ENCODE results near the gene SAT1.
A peak's percentile ranks its signal among the peaks of the same experiment; 100 is the strongest.

SAT1 gene

DNA sequence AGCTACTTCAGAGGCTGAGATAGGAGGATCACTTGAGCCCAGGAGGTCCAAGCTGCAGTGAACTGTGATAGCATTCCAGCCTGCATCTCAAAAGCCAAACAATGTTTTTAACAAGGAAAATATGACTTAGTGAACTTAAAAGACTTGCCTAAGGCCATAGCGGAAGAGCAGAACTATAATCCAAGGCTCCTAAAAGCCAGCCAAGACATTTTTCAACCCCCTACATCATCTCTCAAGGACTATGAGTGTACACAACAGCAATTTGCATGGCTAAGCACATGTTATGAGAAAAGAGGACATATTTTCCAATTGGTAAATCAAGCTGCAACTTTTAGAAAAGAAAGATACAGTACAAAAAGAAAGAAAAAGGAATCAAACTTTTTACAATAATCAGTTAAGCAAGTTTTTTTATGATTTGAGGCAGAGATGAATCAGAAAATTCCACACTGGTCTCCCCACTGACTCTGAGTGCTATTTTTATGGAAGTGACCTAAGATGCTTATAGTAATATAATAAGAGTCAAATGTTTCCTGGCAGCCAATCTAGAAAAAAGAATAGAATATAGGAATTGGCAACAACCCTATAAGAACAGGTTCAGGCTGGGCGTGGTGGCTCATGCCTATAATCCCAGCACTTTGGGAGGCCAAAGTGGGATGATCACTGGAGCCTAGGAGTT is 30.1 kb upstream of the SAT1 start:
- Histone ChIP-seq H2AFZ (ENCODE audit: low read length) (no peak overlapping the region), H3K4me2 (ENCODE audit: low read depth, low read length) (no peak overlapping the region), H3K9me2 (replicated peaks; ENCODE audit: insufficient read depth, low read length) (no peaks in the 10 kb centered on the region), H4K20me1 (ENCODE audit: insufficient read depth, low read length) (no peaks in the 10 kb centered on the region), H3K27ac (ENCODE audit: low read length) (no peak overlapping the region), H3F3A (ENCODE audit: insufficient read depth, low read length) (no peaks in the 10 kb centered on the region), H3K9ac (ENCODE audit: low read length) (no peak overlapping the region), H3K36me3 (replicated peaks; ENCODE audit: insufficient read depth, low read length) (no peaks in the 10 kb centered on the region), H3K27me3 (replicated peaks; ENCODE audit: insufficient read depth, low read length) (no peaks in the 10 kb centered on the region), H3K4me1 (ENCODE audit: low read length) (no peaks in the 10 kb centered on the region), H3K9me3 (replicated peaks; ENCODE audit: insufficient read depth, low read length) (no peaks in the 10 kb centered on the region), H3K79me2 (ENCODE audit: low read length) (no peaks in the 10 kb centered on the region), H3K4me3 (ENCODE audit: low read length) (no peak overlapping the region)
- DNase-seq = no peak
- TF ChIP-seq EZH2phosphoT487 (IDR thresholded peaks at IDR 0.05; ENCODE audit: low read length) = no peak
- TF ChIP-seq, protein P1, sequence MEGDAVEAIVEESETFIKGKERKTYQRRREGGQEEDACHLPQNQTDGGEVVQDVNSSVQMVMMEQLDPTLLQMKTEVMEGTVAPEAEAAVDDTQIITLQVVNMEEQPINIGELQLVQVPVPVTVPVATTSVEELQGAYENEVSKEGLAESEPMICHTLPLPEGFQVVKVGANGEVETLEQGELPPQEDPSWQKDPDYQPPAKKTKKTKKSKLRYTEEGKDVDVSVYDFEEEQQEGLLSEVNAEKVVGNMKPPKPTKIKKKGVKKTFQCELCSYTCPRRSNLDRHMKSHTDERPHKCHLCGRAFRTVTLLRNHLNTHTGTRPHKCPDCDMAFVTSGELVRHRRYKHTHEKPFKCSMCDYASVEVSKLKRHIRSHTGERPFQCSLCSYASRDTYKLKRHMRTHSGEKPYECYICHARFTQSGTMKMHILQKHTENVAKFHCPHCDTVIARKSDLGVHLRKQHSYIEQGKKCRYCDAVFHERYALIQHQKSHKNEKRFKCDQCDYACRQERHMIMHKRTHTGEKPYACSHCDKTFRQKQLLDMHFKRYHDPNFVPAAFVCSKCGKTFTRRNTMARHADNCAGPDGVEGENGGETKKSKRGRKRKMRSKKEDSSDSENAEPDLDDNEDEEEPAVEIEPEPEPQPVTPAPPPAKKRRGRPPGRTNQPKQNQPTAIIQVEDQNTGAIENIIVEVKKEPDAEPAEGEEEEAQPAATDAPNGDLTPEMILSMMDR (IDR thresholded peaks at IDR 0.05; ENCODE audit: low read length) = no peak
- TF ChIP-seq EZH2 (optimal IDR thresholded peaks at IDR 0.05; ENCODE audit: low read depth, low read length) = no peak

DNA sequence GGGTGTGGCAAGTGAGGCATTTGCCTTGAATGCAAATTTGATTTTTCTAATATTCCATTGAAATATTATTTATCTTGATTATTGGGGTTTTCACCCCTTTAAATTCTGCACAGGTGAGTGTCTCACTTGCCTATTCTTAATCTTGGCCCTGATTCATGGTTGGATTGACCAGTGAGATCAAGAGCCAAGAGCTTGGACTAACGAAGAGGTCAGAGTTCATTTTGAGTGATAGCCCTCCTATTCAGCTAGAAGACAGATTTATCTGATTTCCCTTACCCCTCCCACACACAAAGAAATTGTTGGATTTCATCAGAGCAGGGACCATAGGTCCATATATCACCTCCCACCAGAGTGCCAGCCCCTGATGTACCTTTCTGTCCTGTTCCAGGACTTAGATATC is 28.3 kb upstream of the SAT1 start:
- Histone ChIP-seq H3K36me3 (replicated peaks; ENCODE audit: insufficient read depth, low read length) (no peaks in the 10 kb centered on the region), H3K4me2 (ENCODE audit: low read depth, low read length) (no peak overlapping the region), H3K27ac (ENCODE audit: low read length) (no peak overlapping the region), H3K9ac (ENCODE audit: low read length) (no peak overlapping the region), H3K4me3 (ENCODE audit: low read length) (no peak overlapping the region), H3K9me2 (replicated peaks; ENCODE audit: insufficient read depth, low read length) (no peaks in the 10 kb centered on the region), H3K9me3 (replicated peaks; ENCODE audit: insufficient read depth, low read length) (no peaks in the 10 kb centered on the region), H3K4me1 (ENCODE audit: low read length) (no peaks in the 10 kb centered on the region), H3F3A (ENCODE audit: insufficient read depth, low read length) (no peaks in the 10 kb centered on the region), H2AFZ (ENCODE audit: low read length) (no peak overlapping the region), H4K20me1 (ENCODE audit: insufficient read depth, low read length) (no peaks in the 10 kb centered on the region), H3K79me2 (ENCODE audit: low read length) (no peaks in the 10 kb centered on the region), H3K27me3 (replicated peaks; ENCODE audit: insufficient read depth, low read length) (no peaks in the 10 kb centered on the region)
- DNase-seq = no peak
- no peak for TF ChIP-seq EZH2 (optimal IDR thresholded peaks at IDR 0.05; ENCODE audit: low read depth, low read length)
- TF ChIP-seq, protein P1 (IDR thresholded peaks at IDR 0.05; ENCODE audit: low read length) = no peak
- no peak for TF ChIP-seq EZH2phosphoT487 (IDR thresholded peaks at IDR 0.05; ENCODE audit: low read length)

DNA sequence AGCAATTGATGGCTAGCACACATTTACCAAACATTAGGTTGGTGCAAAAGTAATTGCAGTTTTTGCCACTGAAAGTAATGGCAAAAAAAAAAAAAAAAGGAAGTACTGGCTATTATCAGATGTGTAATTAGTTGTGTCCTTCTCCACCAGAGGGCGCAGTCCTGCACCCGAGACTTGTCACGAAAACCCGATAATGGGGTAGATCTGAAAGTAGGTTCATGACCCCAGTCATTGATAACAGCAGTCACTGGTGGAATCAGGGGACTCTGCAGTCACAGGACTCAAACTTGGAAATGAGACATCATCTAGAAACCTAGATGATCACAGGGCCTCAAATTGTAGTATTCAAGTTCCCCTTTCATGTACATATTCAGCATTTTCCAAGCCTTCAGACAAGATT is 26.8 kb upstream of the SAT1 start:
- TF ChIP-seq, protein P1 (IDR thresholded peaks at IDR 0.05; ENCODE audit: low read length) = peak; percentile 61
- TF ChIP-seq EZH2phosphoT487 (IDR thresholded peaks at IDR 0.05; ENCODE audit: low read length) = no peak
- H3K4me2 ChIP-seq (ENCODE audit: low read depth, low read length) = peak overlapping the region; percentile 14; the same call in 1 of the 2 replicates
- no peaks in the 10 kb centered on the region for H4K20me1 ChIP-seq (ENCODE audit: insufficient read depth, low read length)
- H3K27ac ChIP-seq (ENCODE audit: low read length) = no peak overlapping the region
- no peaks in the 10 kb centered on the region for H3K4me1 ChIP-seq (ENCODE audit: low read length)
- no peaks in the 10 kb centered on the region for H3K79me2 ChIP-seq (ENCODE audit: low read length)
- H3K9me2 ChIP-seq (replicated peaks; ENCODE audit: insufficient read depth, low read length) = no peaks in the 10 kb centered on the region
- peak overlapping the region; percentile 21; the same call in 1 of the 2 replicates for H2AFZ ChIP-seq (ENCODE audit: low read length)
- no peaks in the 10 kb centered on the region for H3K27me3 ChIP-seq (replicated peaks; ENCODE audit: insufficient read depth, low read length)
- H3K9ac ChIP-seq (ENCODE audit: low read length) = no peak overlapping the region
- H3K4me3 ChIP-seq (ENCODE audit: low read length) = no peak overlapping the region
- H3F3A ChIP-seq (ENCODE audit: insufficient read depth, low read length) = no peaks in the 10 kb centered on the region
- no peaks in the 10 kb centered on the region for H3K9me3 ChIP-seq (replicated peaks; ENCODE audit: insufficient read depth, low read length)
- H3K36me3 ChIP-seq (replicated peaks; ENCODE audit: insufficient read depth, low read length) = no peaks in the 10 kb centered on the region
- DNase-seq = peak; percentile 62

Measured in MM.1S (cell line).